ENCODE measurements around the gene TENT4A. TPM values are rescaled to one million over a fixed set of nuclear protein-coding genes. Genes with fewer than 3 reads are reported as not detected.

The TENT4A gene
- total RNA-seq, 1 experiment from 2014 or later: 25.6 TPM

- no peak overlapping the region for H3K14ac ChIP-seq (ENCODE audit: insufficient read depth, low read length)
- no peaks in the 10 kb centered on the region for H3K9me3 ChIP-seq (ENCODE audit: control insufficient read depth, low read depth, low read length)
- H3K79me1 ChIP-seq (ENCODE audit: insufficient read depth, low read depth, low read length, poor library complexity, severe bottlenecking): no peaks in the 10 kb centered on the region
- peaks cover 18% of the 10 kb centered on the region in 2 experiments for H3K4me1 Mint-ChIP-seq
- no peak overlapping the region for H4K5ac ChIP-seq (ENCODE audit: insufficient read length, low read depth, low read length)
- H3K4ac ChIP-seq (ENCODE audit: low read depth, low read length): no peak overlapping the region
- no peaks in the 10 kb centered on the region; a peak in 1 of 7 replicates for H3K36me3 Mint-ChIP-seq (ENCODE audit: insufficient read depth in 1 of 3, low read depth in 3 of 3)
- H3K23ac ChIP-seq (ENCODE audit: insufficient read length, low read depth, low read length): no peak overlapping the region
- H2AFZ ChIP-seq (ENCODE audit: low read length): no peak overlapping the region
- no peaks in the 10 kb centered on the region; a peak in 2 of 5 replicates for H3K9me3 Mint-ChIP-seq
- no peak overlapping the region for H2BK20ac ChIP-seq (ENCODE audit: low read depth, low read length, poor library complexity, severe bottlenecking)
- H2BK120ac ChIP-seq (ENCODE audit: low read depth, low read length, poor library complexity, severe bottlenecking): no peak overlapping the region
- no peak overlapping the region for H3K9ac ChIP-seq (ENCODE audit: extremely low read depth, insufficient read length, low read length)
- H3K56ac ChIP-seq (ENCODE audit: insufficient read length, low read depth, low read length): no peak overlapping the region
- no peak for TF ChIP-seq CTCF (conservative IDR thresholded peaks at IDR 0.05)
- H3T11ph ChIP-seq (ENCODE audit: low read length): no peak overlapping the region
- H3K4me2 ChIP-seq (ENCODE audit: insufficient read depth, insufficient read length, low read length): no peak overlapping the region
- H3K27ac ChIP-seq (ENCODE audit: insufficient read length, low read depth, low read length): no peak overlapping the region
- H3K4me1 ChIP-seq (ENCODE audit: insufficient read depth, low read length): no peaks in the 10 kb centered on the region; the same call in 1 of the 2 replicates
- H3K27me3 ChIP-seq (ENCODE audit: insufficient read depth, low read length): no peaks in the 10 kb centered on the region
- H4K8ac ChIP-seq (replicated peaks; ENCODE audit: insufficient read length, low read depth, low read length): no peak overlapping the region
- DNase-seq: no peak
- H3K27me3 Mint-ChIP-seq (ENCODE audit: low read depth): peaks cover 19% of the 10 kb centered on the region
- H4K20me1 ChIP-seq (ENCODE audit: control insufficient read depth, insufficient read depth, insufficient read length): no peaks in the 10 kb centered on the region
- H3K27ac Mint-ChIP-seq: no peak overlapping the region; a peak in 1 of 7 replicates
- H2BK12ac ChIP-seq (ENCODE audit: insufficient read length, low read depth, low read length): no peak overlapping the region
- peaks cover 11% of the 10 kb centered on the region for H3K23me2 ChIP-seq (ENCODE audit: insufficient read length, low read depth, low read length, poor library complexity, severe bottlenecking)
- H3K4me3 Mint-ChIP-seq: peak overlapping the region; percentile 1 to 18; a peak in 3 of 5 replicates
- WGBS (ENCODE audit: extremely low coverage, insufficient read length, low lambda C conversion rate): no CpG with 5 or more reads among the region's 13 CpGs
- H2BK5ac ChIP-seq (ENCODE audit: insufficient read length, low read length): no peak overlapping the region
- peaks cover 5% of the 10 kb centered on the region; the same call in 1 of the 2 replicates for H3K79me2 ChIP-seq (ENCODE audit: insufficient read depth, low read length)
- H4K91ac ChIP-seq (ENCODE audit: insufficient read length, low read depth, low read length): no peak overlapping the region
- H2AK5ac ChIP-seq (ENCODE audit: insufficient read length, low read length): no peak overlapping the region
- no peak overlapping the region for H2BK15ac ChIP-seq (ENCODE audit: low read depth, low read length)
- no peak overlapping the region for H3K18ac ChIP-seq (ENCODE audit: insufficient read length, low read depth, low read length)
These were observed 2.5 kb upstream of the TENT4A start for GRCh38 chr5:6710551-6711318.
